OCI-LY7 (cell line): ENCODE results near the gene IQGAP2. TPM values are rescaled to one million over a fixed set of nuclear protein-coding genes. Genes with fewer than 3 reads are reported as not detected.
"Not testable (repeated sequence)": the region's sequence is repeated elsewhere in the genome, so short reads cannot be mapped to it uniquely, and the experiment has no call there.

Source experiments
- BruUV-seq: library from RNA; stranded (reverse); fragments of 400-500 nt; replicated peaks from 2 replicates; lab custom pipeline; 2021; lab: Mats Ljungman, UMichigan
- CTCF ChIA-PET: fragments of 300-600 bp; sonication (Branson Sonifier 250); formaldehyde crosslinking; loops from one replicate; lab custom pipeline; 2022; ENCODE audit warnings: antibody characterized with exemption; ENCODE audit not compliant: unreplicated experiment; lab: Charles Lee
- POLR2A ChIA-PET: fragments of 300-600 bp; sonication (Branson Sonifier 250); formaldehyde crosslinking; loops from one replicate; lab custom pipeline; 2022; ENCODE audit warnings: antibody characterized with exemption; lab: Charles Lee
- DNase-seq: peaks from one replicate; pipeline ENCODE4 v3.0.0-alpha.2; 2015; ENCODE audit warnings: low spot score
- H2AFZ ChIP-seq: fragments of 200-600 bp; sonication (generic), shearing (Covaris generic); 2 replicates; pipeline ENCODE4 v1.6.1; 2014; ENCODE audit warnings: mild to moderate bottlenecking, antibody characterized with exemption, low read length, moderate library complexity
- H3K27ac ChIP-seq: fragments of 200-600 bp; sonication (generic); 2 replicates; pipeline ENCODE4 v1.5.1; 2014; ENCODE audit warnings: mixed run types, low read depth, mild to moderate bottlenecking, moderate library complexity, low read length, inconsistent platforms; ENCODE audit not compliant: poor library complexity, severe bottlenecking
- H3K36me3 ChIP-seq: fragments of 200-600 bp; sonication (generic); 2 replicates; pipeline ENCODE4 v1.6.1; 2014; ENCODE audit warnings: mild to moderate bottlenecking, antibody characterized with exemption, low read length, moderate library complexity, mixed read lengths; ENCODE audit not compliant: insufficient read depth
- H3K4me1 ChIP-seq: fragments of 200-600 bp; sonication (generic); 2 replicates; pipeline ENCODE4 v1.5.1; 2014; ENCODE audit warnings: mild to moderate bottlenecking, low read length; ENCODE audit not compliant: insufficient read depth, poor library complexity, severe bottlenecking
- H3K4me2 ChIP-seq: fragments of 200-600 bp; sonication (generic); 2 replicates; pipeline ENCODE4 v1.6.1; 2014; ENCODE audit warnings: mild to moderate bottlenecking, low read length
- H3K4me3 ChIP-seq: fragments of 200-600 bp; sonication (generic); 2 replicates; pipeline ENCODE4 v1.5.1; 2014; ENCODE audit warnings: mild to moderate bottlenecking, low read depth, low read length; ENCODE audit not compliant: poor library complexity, severe bottlenecking
- H3K79me2 ChIP-seq: fragments of 200-600 bp; sonication (generic); 2 replicates; pipeline ENCODE4 v1.6.1; 2016; ENCODE audit warnings: low read depth, mild to moderate bottlenecking, low read length, moderate library complexity, mixed read lengths; ENCODE audit not compliant: insufficient read depth
- H3K9me2 ChIP-seq: fragments of 200-600 bp; sonication (generic); 2 replicates; pipeline ENCODE4 v1.6.1; 2016; ENCODE audit warnings: mild to moderate bottlenecking, low read length, mixed read lengths; ENCODE audit not compliant: insufficient read depth
- H3K9me3 ChIP-seq: fragments of 200-600 bp; sonication (generic); 2 replicates; pipeline ENCODE4 v1.6.1; 2014; ENCODE audit warnings: mild to moderate bottlenecking, mixed run types, low read length, mixed read lengths
- H4K20me1 ChIP-seq: fragments of 200-600 bp; sonication (generic); 2 replicates; pipeline ENCODE4 v1.6.1; 2014; ENCODE audit warnings: mild to moderate bottlenecking, antibody characterized with exemption, low read length, moderate library complexity, mixed read lengths; ENCODE audit not compliant: insufficient read depth
- CTCF ChIP-seq: fragments of 200-600 bp; sonication (generic); conservative IDR thresholded peaks from 2 replicates; pipeline ENCODE4 v1.5.1; 2014; ENCODE audit warnings: mild to moderate bottlenecking, antibody characterized with exemption, low read length, moderate library complexity, mixed read lengths
- EZH2phosphoT487 ChIP-seq: fragments of 200-600 bp; sonication (generic); IDR thresholded peaks from 2 replicates; pipeline ENCODE4 v1.6.1; 2018; ENCODE audit warnings: low read depth, borderline replicate concordance, mild to moderate bottlenecking, mixed run types, antibody characterized with exemption, low read length, moderate library complexity, mixed read lengths
- intact Hi-C: fragments of 100-400 bp; cut with micrococcal nuclease; formaldehyde crosslinking; loops from one replicate; pipeline ENCODE4 v1.10.0; 2022; ENCODE audit not compliant: unreplicated experiment
- total RNA-seq, 2 experiments: library from RNA; depleted of rRNA in 1 of 2; stranded (reverse); fragments of >200 nt in 1 of 2; shearing (Covaris generic) in 1 of 2; gene quantifications; 2 replicates each; pipeline ENCODE4 v1.2.3, GENCODE V29; 2014 to 2022

IQGAP2 gene
- total RNA-seq, 2 experiments from 2014 or later = 30.0 to 50.2 TPM

GRCh38 chr5:76736679-76737556 is 333.8 kb downstream of the IQGAP2 start:
- Histone ChIP-seq H3K9me3 (no peaks in the 10 kb centered on the region), H3K4me3 (no peak overlapping the region), H3K4me2 (no peak overlapping the region), H3K9me2 (no peaks in the 10 kb centered on the region), H3K27ac (no peak overlapping the region), H3K79me2 (no peaks in the 10 kb centered on the region), H2AFZ (no peak overlapping the region), H3K4me1 (no peaks in the 10 kb centered on the region), H3K36me3 (no peaks in the 10 kb centered on the region), H4K20me1 (no peaks in the 10 kb centered on the region)
- intact Hi-C loops = no loop called here
- TF ChIP-seq EZH2phosphoT487 = no peak
- no peak for TF ChIP-seq CTCF
- BruUV-seq = no TSS peak
- no peak for DNase-seq
- ChIA-PET CTCF (no interaction called here), POLR2A (interaction anchor here (0.7 to 1.5 kb wide), 4 partner anchors 8 to 48 kb away, joined by 3 to 5 read pairs (median 4); no protein-coding TSS in a partner anchor)

- H3K4me1 ChIP-seq = no peaks in the 10 kb centered on the region
- no peaks in the 10 kb centered on the region for H4K20me1 ChIP-seq
- no peak overlapping the region for H2AFZ ChIP-seq
- ChIA-PET POLR2A (no interaction called here), CTCF (no interaction called here)
- no peaks in the 10 kb centered on the region for H3K9me2 ChIP-seq
- no peak overlapping the region for H3K4me3 ChIP-seq
- intact Hi-C loops = no loop called here
- BruUV-seq = no TSS peak
- TF ChIP-seq CTCF (no peak), EZH2phosphoT487 (no peak)
- DNase-seq = no peak
- no peak overlapping the region for H3K27ac ChIP-seq
- no peaks in the 10 kb centered on the region for H3K79me2 ChIP-seq
- H3K36me3 ChIP-seq = no peaks in the 10 kb centered on the region
- no peaks in the 10 kb centered on the region for H3K9me3 ChIP-seq
- no peak overlapping the region for H3K4me2 ChIP-seq
These were observed 334.8 kb downstream of the IQGAP2 start for GRCh38 chr5:76737846-76738245.

- H3K27ac ChIP-seq, H3K4me2 ChIP-seq, BruUV-seq, H3K4me1 ChIP-seq, DNase-seq, CTCF ChIA-PET, H3K79me2 ChIP-seq, H2AFZ ChIP-seq, H3K4me3 ChIP-seq, H3K9me3 ChIP-seq, intact Hi-C loops, H3K9me2 ChIP-seq, H4K20me1 ChIP-seq, H3K36me3 ChIP-seq: not testable (repeated sequence)
- POLR2A ChIA-PET = interaction anchor here (0.6 kb wide), 1 partner anchor 974 kb away, joined by 5 read pairs; no protein-coding TSS in a partner anchor
These were observed 338.4 kb downstream of the IQGAP2 start for GRCh38 chr5:76741506-76741905.
